Measurements from ENCODE around the gene HTT.

DNA sequence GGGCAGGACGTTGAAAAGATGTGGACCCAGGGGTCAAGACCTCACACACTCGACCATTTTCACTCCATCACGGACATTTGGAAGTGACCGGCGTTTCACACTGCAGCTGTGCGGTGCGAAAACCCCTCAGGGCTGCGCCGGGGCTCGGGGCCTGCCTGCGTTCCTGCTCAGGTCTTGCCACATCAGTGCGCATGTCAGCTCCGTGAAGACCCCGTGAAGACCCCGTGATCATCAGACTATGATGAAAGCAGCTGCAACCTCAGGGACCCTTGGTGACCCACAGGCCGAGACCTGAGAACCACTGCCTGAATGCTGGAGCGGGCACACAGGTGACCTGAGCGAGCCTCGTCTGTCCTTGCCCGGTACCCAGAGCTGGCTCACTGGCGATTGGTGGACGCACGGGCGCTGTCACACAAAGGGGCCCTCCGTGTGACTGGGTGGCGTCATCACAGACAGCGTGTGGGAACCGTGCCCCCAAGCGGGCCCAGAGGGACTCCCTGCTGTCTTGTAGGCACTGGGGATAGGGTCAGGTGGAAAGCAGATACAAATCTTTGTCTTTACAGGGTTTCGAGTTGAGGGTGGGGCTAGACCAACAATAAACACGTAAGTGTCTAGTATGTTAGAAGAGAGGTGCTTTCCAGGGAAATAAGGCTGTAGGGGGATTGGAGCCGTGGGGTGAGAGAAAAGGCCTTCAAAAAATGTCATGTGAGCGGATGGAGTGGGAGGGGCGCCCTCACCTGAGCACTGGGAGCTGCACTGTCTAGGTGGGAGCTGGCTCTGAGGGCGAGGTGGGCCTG, 187.1 kb downstream of the HTT start:
- TF ChIP-seq EZH2 (IDR thresholded peaks at IDR 0.05; ENCODE audit: borderline replicate concordance, low read depth, low read length, poor library complexity, severe bottlenecking) = no peak
- TF ChIP-seq, protein P1, sequence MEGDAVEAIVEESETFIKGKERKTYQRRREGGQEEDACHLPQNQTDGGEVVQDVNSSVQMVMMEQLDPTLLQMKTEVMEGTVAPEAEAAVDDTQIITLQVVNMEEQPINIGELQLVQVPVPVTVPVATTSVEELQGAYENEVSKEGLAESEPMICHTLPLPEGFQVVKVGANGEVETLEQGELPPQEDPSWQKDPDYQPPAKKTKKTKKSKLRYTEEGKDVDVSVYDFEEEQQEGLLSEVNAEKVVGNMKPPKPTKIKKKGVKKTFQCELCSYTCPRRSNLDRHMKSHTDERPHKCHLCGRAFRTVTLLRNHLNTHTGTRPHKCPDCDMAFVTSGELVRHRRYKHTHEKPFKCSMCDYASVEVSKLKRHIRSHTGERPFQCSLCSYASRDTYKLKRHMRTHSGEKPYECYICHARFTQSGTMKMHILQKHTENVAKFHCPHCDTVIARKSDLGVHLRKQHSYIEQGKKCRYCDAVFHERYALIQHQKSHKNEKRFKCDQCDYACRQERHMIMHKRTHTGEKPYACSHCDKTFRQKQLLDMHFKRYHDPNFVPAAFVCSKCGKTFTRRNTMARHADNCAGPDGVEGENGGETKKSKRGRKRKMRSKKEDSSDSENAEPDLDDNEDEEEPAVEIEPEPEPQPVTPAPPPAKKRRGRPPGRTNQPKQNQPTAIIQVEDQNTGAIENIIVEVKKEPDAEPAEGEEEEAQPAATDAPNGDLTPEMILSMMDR (conservative IDR thresholded peaks at IDR 0.05; ENCODE audit: low read depth, low read length) = no peak
